ENCODE data around the gene FPR2. TPM values are rescaled to one million over a fixed set of nuclear protein-coding genes. Genes with fewer than 3 reads are reported as not detected.
A peak's percentile ranks its signal among the peaks of the same experiment; 100 is the strongest.
"Not testable (repeated sequence)": the region's sequence is repeated elsewhere in the genome, so short reads cannot be mapped to it uniquely, and the experiment has no call there.

The FPR2 gene
- total RNA-seq, 2 donors from 2014 or later: 0.47 to 1.1 TPM

GRCh38 chr19:51766461-51766860, 5.5 kb downstream of the FPR2 start:
- intact Hi-C loops (cut with DNase I): no loop called here
- H3K36me3 ChIP-seq: no peaks in the 10 kb centered on the region
- H3K27me3 ChIP-seq: no peaks in the 10 kb centered on the region
- no peak overlapping the region for H3K4me3 ChIP-seq
- no peaks in the 10 kb centered on the region for H3K4me1 ChIP-seq
- H3K9me3 ChIP-seq: no peaks in the 10 kb centered on the region
- no peak overlapping the region for H3K27ac ChIP-seq
- no peak for TF ChIP-seq CTCF (IDR thresholded peaks at IDR 0.05)
- no peak overlapping the region for H3K9ac ChIP-seq (ENCODE audit: low read depth in 2 of 2, low read length in 2 of 2)
- no peak for DNase-seq

- Histone ChIP-seq H3K9ac (ENCODE audit: low read depth in 2 of 2, low read length in 2 of 2) (no peak overlapping the region), H3K4me3 (no peak overlapping the region), H3K9me3 (no peaks in the 10 kb centered on the region), H3K27me3 (no peaks in the 10 kb centered on the region), H3K36me3 (no peaks in the 10 kb centered on the region), H3K4me1 (no peaks in the 10 kb centered on the region), H3K27ac (no peak overlapping the region)
- intact Hi-C loops (cut with DNase I): loop anchor here (10.0 kb wide), 1 partner anchor 117 kb away; no protein-coding TSS in a partner anchor
- no peak for TF ChIP-seq CTCF (IDR thresholded peaks at IDR 0.05)
- no peak for DNase-seq
These were observed 10.6 kb downstream of the FPR2 start for GRCh38 chr19:51771376-51772130.

GRCh38 chr19:51772977-51773376, 12.0 kb downstream of the FPR2 start:
- no peak for TF ChIP-seq CTCF (IDR thresholded peaks at IDR 0.05)
- intact Hi-C loops (cut with DNase I): loop anchor here (10.0 kb wide), 1 partner anchor 118 kb away; no protein-coding TSS in a partner anchor

GRCh38 chr19:51776561-51776960, 15.6 kb downstream of the FPR2 start:
- not testable (repeated sequence) for H3K27me3 ChIP-seq; H3K9me3 ChIP-seq; DNase-seq; H3K4me1 ChIP-seq; H3K4me3 ChIP-seq; H3K27ac ChIP-seq; H3K36me3 ChIP-seq; H3K9ac ChIP-seq (ENCODE audit: low read depth in 2 of 2, low read length in 2 of 2)
- intact Hi-C loops (cut with DNase I): loop anchor here (10.0 kb wide), 1 partner anchor 122 kb away; no protein-coding TSS in a partner anchor

More at GRCh38 chr19:51772977-51773376, 12.0 kb downstream of the FPR2 start:
- Histone ChIP-seq H3K9me3 (no peaks in the 10 kb centered on the region), H3K36me3 (no peaks in the 10 kb centered on the region), H3K4me1 (no peaks in the 10 kb centered on the region), H3K27me3 (no peaks in the 10 kb centered on the region), H3K27ac (no peak overlapping the region), H3K9ac (ENCODE audit: low read depth in 2 of 2, low read length in 2 of 2) (no peak overlapping the region), H3K4me3 (no peak overlapping the region)
- DNase-seq: no peak

GRCh38 chr19:51777570-51778462, 16.8 kb downstream of the FPR2 start:
- Histone ChIP-seq H3K4me3 (no peak overlapping the region), H3K27me3 (no peaks in the 10 kb centered on the region), H3K4me1 (no peaks in the 10 kb centered on the region), H3K9ac (ENCODE audit: low read depth in 2 of 2, low read length in 2 of 2) (no peak overlapping the region), H3K9me3 (no peaks in the 10 kb centered on the region), H3K27ac (no peak overlapping the region), H3K36me3 (no peaks in the 10 kb centered on the region)
- TF ChIP-seq CTCF (IDR thresholded peaks at IDR 0.05): peak; percentile 58
- DNase-seq: peak; percentile 47
- intact Hi-C loops (cut with DNase I): loop anchor here (10.0 kb wide), 1 partner anchor 123 kb away; no protein-coding TSS in a partner anchor
